GM19463 (cell line): Measurements from ENCODE around the gene UQCRQ.
"Not testable (repeated sequence)": the region's sequence is repeated elsewhere in the genome, so short reads cannot be mapped to it uniquely, and the experiment has no call there.

Experiments
- ATAC-seq: cut with Tn5 transposase; IDR thresholded peaks from one replicate; pipeline ENCODE4 v1.9.1; 2021; ENCODE audit warnings: mild to moderate bottlenecking, moderate library complexity; ENCODE audit not compliant: unreplicated experiment

The UQCRQ gene

GRCh38 chr5:132831095-132831860 is 35.2 kb upstream of the UQCRQ start:
- no peak for ATAC-seq

DNA sequence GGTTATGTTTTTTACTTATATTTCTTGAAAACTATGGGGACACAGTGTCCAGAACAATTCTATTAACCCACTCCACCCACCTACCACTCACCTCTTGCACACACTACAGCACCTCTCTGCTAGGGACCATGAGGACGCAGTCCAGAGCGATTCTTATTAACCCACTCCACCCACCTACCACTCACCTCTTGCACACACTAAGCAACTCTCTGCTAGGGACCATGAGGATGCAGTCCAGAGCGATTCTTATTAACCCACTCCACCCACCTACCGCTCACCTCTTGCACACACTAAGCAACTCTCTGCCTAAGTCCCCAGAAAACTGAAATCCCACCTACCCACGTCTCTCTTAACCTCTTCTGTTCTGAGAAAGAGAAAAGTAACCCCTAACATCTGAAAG is 33.8 kb upstream of the UQCRQ start:
- ATAC-seq: no peak

DNA sequence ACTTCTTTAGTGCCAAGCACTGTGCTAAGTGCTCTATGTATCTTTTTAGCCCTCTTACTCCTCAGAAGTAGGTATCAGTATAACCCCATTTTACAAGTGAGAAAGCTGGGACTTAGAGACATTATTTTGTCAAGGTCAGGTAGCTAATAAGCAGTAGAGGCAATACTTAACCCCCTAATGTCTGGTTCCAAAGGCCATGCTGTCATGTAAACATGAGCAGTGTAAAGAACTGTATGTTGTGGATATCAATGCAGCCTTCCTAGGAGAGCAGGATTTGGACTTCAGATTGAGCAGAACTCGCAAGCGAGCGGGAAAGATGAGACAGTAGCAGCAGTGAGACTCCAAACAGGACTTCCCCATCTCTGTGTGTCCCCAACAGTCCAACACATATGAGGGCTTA is 32.4 kb upstream of the UQCRQ start:
- ATAC-seq: no peak

DNA sequence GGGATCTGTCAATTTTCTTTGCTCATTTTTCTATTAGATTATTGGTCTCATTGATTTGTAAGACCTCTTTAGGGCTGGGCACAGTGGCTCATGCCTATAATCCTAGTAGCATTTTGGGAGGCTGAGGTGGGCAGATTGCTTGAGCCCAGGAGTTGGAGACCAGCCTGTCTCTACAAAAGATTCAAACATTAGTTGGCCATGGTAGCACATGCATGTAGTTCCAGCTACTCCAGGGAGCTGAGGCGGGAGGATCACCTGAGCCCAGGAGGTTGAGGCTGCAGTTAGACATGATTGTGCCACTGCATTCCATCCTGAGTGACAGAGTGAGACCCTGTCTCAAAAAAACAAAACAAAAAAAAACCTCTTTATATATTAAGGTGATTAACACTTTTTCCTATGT is 29.6 kb upstream of the UQCRQ start:
- no peak for ATAC-seq

DNA sequence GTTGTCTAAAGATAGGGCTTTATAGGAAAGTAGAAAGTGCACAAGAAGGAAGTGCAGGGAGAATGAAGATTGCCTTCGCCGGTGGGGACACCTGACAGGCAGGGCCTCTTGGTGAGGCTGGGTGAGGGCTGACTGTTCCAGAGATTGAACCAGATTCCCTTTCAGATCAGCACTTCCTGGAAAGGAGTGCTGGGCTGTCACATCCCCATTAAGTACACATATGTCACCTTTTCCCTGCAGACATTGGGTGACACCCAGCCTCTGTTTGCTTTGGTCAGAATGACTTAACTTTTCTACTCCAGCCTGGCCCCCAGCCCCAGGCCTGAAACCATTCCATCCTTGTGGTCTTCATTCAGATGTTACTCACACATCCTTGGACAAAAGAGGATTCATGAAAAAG is 28.6 kb upstream of the UQCRQ start:
- ATAC-seq: no peak

GRCh38 chr5:132838516-132839282 is 27.7 kb upstream of the UQCRQ start:
- ATAC-seq: no peak

- no peak for ATAC-seq
Observed at GRCh38 chr5:132839426-132840301, 26.8 kb upstream of the UQCRQ start.

- no peak for ATAC-seq
Observed at GRCh38 chr5:132840313-132840712, 26.1 kb upstream of the UQCRQ start.

DNA sequence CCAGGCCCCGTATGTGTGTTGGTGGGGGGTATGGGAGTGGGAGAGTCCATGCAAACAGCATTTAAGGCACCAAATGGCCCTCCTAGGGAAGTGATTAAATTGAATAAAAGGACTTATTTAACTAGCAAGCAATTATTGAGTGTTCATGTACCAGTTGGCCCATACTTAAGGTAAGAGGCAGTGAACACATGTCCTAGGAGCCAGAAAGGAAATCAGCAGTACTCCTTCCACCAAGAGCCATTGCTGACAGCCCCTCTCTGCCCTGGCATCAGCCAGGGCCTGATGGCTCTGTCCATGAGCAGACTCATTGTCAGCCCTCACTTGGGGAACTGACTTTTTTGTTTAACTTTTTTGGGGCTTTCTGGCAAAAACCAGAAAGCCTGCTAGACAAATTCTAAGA is 25.5 kb upstream of the UQCRQ start:
- no peak for ATAC-seq

DNA sequence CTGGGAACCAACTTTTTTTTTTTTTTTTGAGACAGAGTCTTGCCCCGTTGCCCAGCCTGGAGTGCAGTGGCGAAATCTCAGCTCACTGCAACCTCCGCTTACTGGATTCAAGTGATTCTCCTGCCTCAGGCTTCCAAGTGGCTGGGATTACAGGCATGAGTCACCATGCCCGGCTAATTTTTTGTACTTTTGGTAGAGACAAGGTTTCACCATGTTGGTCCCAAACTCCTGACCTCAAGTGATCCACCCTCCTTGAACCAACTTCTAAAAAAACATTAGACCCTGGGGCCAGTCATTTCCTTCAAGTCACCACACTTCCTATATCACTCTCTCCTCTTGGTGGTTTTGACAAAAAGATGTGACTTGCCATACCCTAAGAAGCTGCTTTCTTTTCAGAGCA is 25.1 kb upstream of the UQCRQ start:
- ATAC-seq: no peak

- ATAC-seq: no peak
Observed at GRCh38 chr5:132848270-132848669, 18.2 kb upstream of the UQCRQ start.

- ATAC-seq: no peak
Observed at GRCh38 chr5:132849347-132849746, 17.1 kb upstream of the UQCRQ start.

GRCh38 chr5:132850066-132850465 is 16.4 kb upstream of the UQCRQ start:
- ATAC-seq: no peak

GRCh38 chr5:132853323-132853722 is 13.1 kb upstream of the UQCRQ start:
- ATAC-seq: no peak

DNA sequence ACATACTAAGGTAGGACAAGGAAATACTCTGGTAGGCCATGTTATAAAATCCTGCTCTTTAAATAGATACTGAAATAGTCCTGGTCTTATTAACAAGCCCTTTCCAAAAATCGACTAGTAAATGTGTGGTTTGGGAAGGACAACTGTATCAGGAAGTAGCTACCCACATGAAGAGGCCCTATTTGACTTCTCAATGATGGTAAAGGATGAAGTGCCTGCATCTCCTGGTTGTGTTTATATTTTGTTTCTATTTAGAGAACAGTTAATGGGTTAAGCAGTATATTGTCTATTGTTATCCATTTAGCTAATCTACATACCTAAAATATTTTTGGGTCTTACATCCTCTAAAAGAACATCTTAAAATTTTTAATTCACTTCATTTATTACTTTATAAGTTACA is 12.7 kb upstream of the UQCRQ start:
- ATAC-seq: no peak

DNA sequence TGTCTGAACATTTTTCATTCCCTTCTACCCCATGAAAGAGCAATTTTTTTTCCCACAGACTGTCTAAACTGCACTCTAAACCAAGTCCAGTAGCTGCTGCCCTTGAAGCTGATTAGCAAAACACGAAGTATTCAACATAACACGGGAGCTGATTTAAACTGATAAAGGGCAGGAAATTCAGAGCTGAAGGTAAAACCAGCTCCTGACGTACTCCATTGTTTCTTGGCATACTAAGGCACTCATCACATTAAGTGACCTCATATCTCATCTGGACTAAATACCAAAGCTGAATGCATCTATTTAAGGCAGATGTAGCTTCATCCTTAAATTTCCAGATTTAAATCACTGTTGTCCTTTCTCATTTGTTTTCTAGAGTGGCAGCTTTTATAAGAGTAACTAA is 12.1 kb upstream of the UQCRQ start:
- ATAC-seq: no peak

DNA sequence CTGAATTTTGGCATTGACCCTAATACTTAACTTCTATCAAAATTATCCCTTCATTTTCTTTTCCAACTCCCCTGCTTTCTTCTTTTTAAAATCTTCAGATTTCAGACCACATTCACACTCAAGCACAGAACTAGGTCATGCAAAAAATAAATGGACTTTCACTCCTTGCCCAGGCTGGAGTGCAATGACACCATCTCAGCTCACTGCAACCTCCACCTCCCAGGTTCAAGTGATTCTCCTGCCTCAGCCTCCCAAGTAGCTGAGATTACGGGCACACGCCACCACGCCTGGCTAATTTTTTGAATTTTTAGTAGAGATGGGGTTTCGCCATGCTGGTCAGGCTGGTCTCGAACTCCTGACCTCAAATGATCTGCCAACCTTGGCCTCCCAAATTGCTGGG is 11.4 kb upstream of the UQCRQ start:
- not testable (repeated sequence) for ATAC-seq

- no peak for ATAC-seq
Observed at GRCh38 chr5:132856011-132856410, 10.4 kb upstream of the UQCRQ start.

- ATAC-seq: no peak
Observed at GRCh38 chr5:132859889-132860437, 6.5 kb upstream of the UQCRQ start.

DNA sequence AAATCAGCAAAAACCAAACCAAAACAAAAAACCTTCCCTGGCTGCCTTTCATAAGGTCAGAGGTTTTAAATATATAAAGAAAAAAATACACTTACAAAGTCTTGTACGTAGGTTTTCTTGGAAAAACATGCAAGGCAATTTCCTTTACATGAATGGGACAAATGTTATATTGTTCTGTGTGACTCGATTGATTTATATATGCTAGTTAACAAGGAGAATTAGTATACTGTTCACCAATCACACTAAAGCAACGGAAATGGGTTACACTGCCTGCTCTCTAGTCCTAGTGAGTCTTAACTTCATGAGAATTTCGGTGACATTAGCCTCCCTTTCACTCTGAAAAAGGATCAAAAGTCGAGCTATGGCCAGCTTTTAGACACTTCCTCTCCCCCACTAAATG is 5.7 kb upstream of the UQCRQ start:
- ATAC-seq: no peak

DNA sequence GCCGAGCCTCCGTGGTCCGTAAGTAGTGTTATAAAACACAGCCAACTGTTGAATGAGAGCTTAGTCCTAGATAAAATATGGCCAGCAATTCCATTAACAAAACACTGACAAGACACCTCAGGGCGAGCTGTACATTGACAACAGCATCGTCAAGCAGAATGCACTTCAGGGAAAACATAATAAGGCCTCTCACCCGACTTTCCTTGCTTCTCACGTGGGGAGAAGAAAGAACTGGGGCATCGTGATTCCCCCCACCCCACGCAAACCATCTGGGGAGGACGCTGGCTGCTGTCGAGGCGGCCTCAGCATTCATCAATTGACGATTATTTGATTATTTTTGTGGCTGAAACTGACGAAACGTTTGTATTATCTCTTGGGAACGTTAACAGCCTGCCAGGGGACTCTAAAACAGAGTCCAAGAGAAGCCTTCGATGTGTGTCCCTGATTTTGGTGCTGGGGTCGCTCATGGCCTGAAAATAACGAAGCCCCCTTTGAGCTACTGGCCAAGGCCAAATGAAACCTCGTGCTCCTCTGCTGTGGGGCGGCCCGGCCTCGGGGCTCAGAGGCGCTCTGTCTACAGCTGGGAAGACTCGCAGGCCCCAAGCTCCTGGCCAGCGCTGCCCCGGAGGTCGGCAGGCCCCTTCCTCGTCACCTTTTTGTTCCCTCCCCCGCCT is 637 bp upstream of the UQCRQ start:
- peak; percentile 11 for ATAC-seq
